A549 treated with Mapracorat at 1 μM for 4 hours (cell line): ENCODE measurements around the gene ANO8. TPM values are rescaled to one million over a fixed set of nuclear protein-coding genes. Genes with fewer than 3 reads are reported as not detected.

Experiments
- total RNA-seq: library from RNA; stranded (reverse); fragments of 200-300 nt; extraction: Qiagen RNA extraction; gene quantifications from 5 replicates; pipeline ENCODE4 v1.2.3, GENCODE V29; 2022

Gene ANO8, protein sequence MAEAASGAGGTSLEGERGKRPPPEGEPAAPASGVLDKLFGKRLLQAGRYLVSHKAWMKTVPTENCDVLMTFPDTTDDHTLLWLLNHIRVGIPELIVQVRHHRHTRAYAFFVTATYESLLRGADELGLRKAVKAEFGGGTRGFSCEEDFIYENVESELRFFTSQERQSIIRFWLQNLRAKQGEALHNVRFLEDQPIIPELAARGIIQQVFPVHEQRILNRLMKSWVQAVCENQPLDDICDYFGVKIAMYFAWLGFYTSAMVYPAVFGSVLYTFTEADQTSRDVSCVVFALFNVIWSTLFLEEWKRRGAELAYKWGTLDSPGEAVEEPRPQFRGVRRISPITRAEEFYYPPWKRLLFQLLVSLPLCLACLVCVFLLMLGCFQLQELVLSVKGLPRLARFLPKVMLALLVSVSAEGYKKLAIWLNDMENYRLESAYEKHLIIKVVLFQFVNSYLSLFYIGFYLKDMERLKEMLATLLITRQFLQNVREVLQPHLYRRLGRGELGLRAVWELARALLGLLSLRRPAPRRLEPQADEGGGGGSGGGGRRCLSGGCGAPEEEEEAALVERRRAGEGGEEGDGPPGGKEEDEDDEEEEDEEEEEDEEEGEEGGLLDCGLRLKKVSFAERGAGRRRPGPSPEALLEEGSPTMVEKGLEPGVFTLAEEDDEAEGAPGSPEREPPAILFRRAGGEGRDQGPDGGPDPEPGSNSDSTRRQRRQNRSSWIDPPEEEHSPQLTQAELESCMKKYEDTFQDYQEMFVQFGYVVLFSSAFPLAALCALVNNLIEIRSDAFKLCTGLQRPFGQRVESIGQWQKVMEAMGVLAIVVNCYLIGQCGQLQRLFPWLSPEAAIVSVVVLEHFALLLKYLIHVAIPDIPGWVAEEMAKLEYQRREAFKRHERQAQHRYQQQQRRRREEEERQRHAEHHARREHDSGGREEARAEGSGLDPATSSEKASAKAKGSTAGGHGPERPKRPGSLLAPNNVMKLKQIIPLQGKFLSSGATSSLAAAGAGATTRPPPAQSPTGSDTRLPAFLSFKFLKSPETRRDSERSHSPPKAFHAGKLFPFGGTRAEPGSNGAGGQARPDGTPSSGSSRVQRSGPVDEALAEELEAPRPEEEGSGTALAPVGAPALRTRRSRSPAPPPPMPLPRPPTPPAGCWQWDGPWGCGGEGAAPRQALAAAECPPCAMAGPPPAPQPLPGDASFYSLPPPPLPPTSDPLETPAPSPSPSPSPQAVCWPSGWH
- 1.9 to 4.1 TPM (median 3.4 TPM) in 5 replicates for total RNA-seq

DNA sequence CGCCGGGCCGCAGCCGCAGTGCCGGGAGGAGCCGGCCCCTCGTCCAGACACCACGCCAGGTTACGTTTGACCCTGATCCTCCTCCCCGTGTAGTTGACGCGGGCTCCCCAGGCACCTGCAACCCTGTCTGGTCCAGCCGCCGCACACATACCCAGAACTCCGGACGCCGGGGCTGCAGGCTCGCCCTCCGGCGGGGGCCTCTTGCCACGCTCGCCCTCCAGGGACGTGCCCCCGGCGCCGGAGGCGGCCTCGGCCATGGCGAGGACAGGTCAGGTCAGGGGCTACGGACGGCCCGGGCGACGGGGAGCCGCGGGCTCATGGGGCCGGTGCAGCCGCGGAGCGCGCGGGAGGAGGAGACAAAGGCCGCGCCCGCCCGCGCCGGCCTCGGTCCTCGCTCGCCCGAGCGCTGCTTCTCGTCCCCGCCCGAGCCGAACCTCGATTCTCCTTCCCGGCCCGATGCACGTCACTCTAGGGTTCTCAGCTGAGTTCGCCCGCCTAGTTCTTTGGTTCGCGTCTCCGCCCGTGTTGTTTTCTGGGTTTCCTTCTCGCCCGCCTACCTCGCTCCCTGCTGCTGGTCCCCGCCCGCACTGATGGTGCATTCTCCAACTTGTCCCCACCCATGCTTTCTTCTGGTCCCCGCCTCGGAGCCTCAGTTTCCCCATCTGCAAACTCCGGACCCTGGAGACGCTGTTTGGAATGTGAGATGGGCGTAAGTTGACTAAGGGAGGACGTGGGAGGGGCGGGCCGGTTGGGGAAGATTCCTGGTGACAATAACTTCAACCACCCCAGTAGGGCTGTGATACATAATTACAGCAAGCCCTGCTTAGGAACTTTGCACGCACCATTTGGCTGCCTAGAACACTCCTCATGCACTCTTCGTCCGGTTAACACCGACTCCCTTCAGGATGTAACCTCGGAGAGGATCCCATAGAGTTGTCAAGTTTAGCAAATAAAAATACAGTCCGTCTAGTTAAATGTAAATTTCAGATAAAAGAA, at the start of gene ANO8:
TSS of gene ANO8 (minus strand) at position 442 of the 996 bp plus-strand sequence. CDS start at position 257, 185 bp downstream.

DNA sequence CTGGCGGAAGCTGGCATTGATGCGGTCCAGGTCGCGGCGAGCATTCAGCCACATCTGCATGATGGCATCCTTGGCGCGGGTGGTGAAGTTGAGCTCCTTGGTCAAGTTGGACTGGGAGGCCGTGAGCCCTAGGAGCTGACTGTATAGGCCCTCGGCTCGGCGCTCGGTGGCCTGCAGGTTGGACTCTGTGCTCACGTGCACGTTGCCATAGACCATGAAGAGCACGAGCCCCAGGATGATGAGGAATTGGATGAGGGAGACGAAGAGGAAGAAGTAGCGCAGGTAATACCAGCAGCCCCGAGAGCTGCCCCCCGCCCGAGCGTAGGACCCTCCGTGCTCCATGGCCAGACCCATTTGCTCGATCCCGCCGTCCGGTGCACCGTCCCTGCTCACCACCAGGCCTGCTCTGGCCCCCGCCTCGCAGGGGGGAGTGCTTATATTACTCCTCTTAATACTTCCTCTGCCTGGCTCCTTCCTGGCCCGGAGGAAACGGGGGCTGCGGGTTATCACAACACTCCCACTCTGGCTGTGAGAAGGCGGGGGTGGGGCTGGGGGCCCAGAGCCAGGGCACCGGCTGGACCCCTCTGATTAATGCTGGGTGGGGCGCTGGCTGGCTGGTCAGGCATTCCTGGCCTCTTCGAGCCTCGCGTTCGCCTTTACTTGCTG, 42.4 kb upstream of the ANO8 start, which contains the start of gene PLVAP:
TSS of gene PLVAP (minus strand) at position 408 of the 666 bp plus-strand sequence. CDS start at position 354, 54 bp downstream.

DNA sequence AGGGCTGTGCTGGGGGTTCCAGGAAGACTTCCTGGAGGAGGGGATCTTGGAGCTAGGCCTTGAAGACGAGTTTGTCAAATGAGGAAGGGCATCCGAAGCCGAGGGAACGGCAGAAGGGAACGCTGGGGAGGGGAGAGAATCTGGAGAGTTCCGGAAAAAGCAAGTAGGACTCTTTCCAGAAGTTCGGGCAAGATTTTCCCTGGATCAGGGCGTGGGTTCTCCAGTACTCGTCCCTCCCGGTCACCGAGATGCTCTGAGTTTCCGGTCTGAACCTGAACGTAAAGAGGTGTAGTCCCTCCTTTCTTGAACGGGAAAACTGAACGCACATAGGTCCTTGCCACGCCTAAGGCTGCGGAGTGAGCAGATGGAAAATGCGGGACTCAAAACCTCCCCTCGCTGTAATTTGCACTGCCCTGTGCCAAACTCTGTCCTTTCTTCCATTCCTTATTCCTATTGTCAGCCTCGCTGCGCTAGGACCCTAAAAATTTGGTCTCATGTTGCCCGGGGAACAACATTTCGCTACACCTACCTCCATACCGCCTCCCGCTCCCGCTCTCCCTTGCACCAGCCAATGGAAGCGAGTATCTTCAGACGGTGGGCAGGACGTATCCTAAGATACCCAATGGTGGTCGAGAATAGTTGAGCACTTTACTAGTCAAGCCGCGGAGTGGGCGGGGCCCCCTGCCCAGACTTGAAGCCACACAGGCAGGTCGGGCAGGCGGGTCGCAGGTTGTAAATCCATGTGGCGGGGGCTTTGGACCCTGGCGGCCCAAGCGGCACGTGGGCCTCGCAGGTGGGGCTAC, 2.4 kb upstream of the ANO8 start, which contains the start of gene GTPBP3:
TSS of gene GTPBP3 (plus strand) at position 682 of the 803 bp plus-strand sequence. CDS start at position 741, 59 bp downstream.

DNA sequence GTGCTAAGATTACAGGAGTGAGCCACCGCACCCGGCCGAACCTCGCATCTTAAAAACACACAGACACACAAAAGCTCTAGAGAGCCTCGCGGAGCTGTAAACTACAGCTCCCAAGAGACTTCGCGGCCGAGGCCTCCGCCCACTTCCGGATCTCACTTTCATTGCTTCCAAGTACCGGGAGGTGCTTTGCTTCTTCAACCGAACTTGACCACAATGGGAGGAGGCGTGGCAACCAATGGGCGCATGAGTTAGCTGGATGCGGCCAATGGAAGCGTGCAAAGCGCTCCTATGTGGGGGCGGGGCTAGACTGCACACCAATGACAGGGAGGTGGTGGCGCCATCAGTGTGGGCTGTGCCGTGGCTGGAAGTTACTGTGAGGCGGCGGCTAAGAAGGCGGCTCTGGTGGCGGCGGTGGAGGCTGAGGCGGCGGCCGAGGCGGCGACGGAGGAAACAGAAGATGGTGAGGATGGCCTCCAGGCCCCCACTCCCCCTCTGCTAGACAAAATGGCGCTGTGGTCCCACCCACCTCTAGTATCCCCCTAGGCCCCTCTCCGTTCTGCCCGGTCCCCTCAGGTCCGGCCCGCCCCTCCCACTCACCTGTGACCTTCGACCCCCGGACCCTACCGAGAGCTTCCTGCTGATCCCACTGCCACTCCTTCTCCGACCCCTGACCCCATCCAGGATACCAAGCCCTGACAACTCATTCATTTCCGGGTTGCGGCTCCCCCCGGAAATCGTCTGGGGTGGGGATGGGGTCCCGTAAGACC, 25.3 kb downstream of the ANO8 start, which contains the start of gene DDA1:
TSS of gene DDA1 (plus strand) at position 366 of the 767 bp plus-strand sequence. CDS start at position 458, 92 bp downstream.

DNA sequence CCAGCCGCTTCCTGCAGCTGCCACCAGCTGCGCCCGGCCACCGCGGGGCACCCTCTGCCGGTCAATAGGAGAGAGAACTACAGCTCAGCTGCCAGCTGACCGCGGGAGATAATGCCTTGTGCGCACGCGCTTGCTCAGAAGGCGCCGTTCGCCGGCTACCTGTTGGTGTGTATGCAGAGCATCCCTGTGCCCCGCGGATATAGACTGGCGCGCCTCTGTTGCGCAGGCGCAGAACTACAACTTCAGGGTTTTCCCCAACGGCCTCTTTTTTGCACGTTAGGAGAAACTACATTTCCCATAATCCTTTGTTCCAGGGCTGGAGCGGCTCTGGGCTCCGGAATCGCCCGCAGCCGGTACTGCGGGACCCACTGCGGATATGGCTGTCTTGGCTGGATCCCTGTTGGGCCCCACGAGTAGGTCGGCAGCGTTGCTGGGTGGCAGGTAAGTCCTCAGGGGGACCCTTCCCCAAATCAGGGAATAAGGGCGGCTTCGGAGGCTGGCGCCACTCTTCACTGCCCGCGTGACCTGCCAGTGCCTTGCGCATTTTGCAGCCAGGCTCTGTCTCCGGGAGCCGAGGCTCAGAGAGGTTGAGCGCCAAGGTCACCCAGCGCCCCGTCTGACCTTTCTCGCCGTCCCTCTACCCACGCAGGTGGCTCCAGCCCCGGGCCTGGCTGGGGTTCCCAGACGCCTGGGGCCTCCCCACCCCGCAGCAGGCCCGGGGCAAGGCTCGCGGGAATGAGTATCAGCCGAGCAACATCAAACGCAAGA, 29.0 kb downstream of the ANO8 start, which contains the start of gene MRPL34:
TSS of gene MRPL34 (plus strand) at position 356 of the 768 bp plus-strand sequence. CDS start at position 377, 21 bp downstream.

DNA sequence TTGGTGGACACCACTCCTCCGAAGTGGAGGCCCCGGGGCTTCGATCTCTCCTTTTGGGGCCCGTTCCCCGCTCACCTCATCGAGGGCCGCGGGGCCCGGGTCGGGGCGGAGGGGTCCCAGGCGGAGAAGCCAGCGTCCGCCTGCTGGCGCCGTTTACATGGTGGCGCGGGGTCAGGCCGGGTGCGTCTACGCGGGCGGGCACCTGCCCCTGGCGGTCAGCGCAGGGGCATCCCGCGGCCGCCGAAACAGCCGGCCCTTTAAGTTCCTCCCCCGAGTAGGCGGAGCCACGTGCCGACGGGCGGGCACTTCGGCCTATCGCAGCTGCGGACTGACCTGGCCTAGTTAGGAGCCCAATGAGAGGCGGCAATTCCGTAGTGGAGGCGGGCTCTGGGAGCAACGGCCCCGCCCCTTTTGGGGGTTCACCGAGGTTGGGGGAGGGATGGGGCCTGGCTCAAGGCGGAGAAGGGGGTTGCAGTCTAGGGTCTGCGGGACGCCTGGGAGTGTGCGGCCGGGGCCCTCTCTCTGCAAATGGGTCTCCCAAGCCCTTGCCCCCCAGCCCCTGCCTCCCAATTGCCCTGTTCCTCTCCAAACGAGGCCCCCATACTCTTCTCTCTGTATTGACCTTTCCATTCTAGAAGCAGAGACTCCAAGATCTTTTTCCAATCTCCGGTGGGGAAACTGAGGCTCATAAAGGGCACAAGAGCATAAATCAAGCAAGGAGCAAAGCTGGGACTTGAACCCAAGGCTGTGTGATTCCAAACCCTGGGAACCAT, 31.3 kb downstream of the ANO8 start, which contains the start of gene ABHD8:
TSS of gene ABHD8 (minus strand) at position 259 of the 773 bp plus-strand sequence. CDS start 1,809 bp downstream, outside the sequence.

DNA sequence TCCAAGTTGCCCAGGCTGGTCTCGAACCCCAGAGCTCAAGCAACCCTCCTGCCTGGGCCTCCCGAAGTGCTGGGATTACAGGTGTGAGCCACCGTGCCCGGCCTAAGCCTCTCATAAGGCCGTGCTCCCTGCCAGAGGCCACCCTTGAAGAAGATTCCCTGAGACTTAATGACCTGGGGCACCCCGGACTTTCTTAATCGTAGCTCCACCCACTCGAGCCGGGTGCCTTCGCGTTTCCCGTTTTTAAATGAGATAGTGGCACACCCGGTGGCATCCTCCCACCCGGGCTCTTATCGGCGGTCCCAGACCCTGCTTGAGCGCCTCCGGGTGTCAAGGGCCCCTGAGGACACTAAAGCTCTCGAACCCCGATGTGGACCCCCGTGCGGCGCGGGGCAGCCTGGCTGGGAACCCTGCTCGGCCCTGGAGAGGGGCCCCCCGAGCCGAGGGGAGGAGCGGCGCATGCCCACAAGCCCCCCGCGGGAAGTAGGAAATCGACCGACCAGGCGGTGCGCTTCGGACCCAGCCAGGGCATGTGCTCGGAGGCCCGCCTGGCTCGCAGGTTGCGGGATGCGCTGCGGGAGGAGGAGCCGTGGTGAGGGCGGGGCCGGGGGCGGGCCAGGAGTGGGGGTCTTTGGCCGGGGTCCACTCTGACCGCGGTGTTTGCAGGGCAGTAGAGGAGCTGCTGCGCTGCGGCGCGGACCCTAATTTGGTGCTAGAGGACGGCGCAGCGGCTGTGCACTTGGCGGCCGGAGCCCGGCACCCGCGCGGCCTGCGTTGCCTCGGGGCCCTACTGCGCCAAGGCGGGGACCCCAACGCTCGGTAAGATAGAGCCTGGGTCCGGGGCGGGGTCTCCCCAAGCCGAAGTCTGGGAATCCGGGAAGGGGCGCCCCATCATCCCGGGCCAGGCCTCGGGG, 53.0 kb downstream of the ANO8 start, which contains the start of gene ANKLE1:
TSS of gene ANKLE1 (plus strand) at position 511 of the 914 bp plus-strand sequence. CDS start at position 531, 20 bp downstream.

Other genes starting within 250 kb of the ANO8 start
- gene USE1, start 119.5 kb downstream of the ANO8 start, total RNA-seq, result 13.8 to 16.3 TPM (median 14.9 TPM) in 5 replicates
- 10.3 to 12.6 TPM (median 12.1 TPM) in 5 replicates for gene OCEL1, start 108.6 kb downstream of the ANO8 start, total RNA-seq
- 27.2 to 64.7 TPM (median 62.9 TPM) in 5 replicates for gene NR2F6, start 88.9 kb downstream of the ANO8 start, total RNA-seq
- gene USHBP1, start 70.1 kb downstream of the ANO8 start, total RNA-seq, result not detected in 5 replicates
- 59.1 to 64.3 TPM (median 61.0 TPM) in 5 replicates for gene BABAM1, start 67.4 kb downstream of the ANO8 start, total RNA-seq
- gene ANKLE1, start 53.0 kb downstream of the ANO8 start, total RNA-seq, result 0.22 to 0.56 TPM (median 0.35 TPM) in 5 replicates
- 1.9 to 3.5 TPM (median 2.8 TPM) in 5 replicates for gene ABHD8, start 31.4 kb downstream of the ANO8 start, total RNA-seq
- gene MRPL34, start 29.0 kb downstream of the ANO8 start, total RNA-seq, result 56.1 to 87.4 TPM (median 83.9 TPM) in 5 replicates
- gene DDA1, start 25.3 kb downstream of the ANO8 start, total RNA-seq, result 49.5 to 59.2 TPM (median 55.7 TPM) in 5 replicates
- gene GTPBP3, start 2.7 kb upstream of the ANO8 start, total RNA-seq, result 14.4 to 22.1 TPM (median 20.2 TPM) in 5 replicates
- gene PLVAP, start 42.5 kb upstream of the ANO8 start, total RNA-seq, result not detected in 5 replicates
- not detected in 5 replicates for gene CCDC194, start 59.3 kb upstream of the ANO8 start, total RNA-seq
- gene BST2, start 70.8 kb upstream of the ANO8 start, total RNA-seq, result 0.13 to 0.24 TPM in 2 of 5 replicates, not detected in the others
- 27.7 to 42.0 TPM (median 41.3 TPM) in 5 replicates for gene MVB12A, start 85.2 kb upstream of the ANO8 start, total RNA-seq
- 0.32 to 0.85 TPM (median 0.83 TPM) in 5 replicates for gene TMEM221, start 113.8 kb upstream of the ANO8 start, total RNA-seq
- not detected in 5 replicates for gene NXNL1, start 126.1 kb upstream of the ANO8 start, total RNA-seq
- gene SLC27A1, start 135.7 kb upstream of the ANO8 start, total RNA-seq, result 2.5 to 3.0 TPM (median 2.5 TPM) in 5 replicates
- 46.6 to 76.0 TPM (median 72.5 TPM) in 5 replicates for gene PGLS, start 176.8 kb upstream of the ANO8 start, total RNA-seq
- 55.3 to 75.3 TPM (median 70.2 TPM) in 5 replicates for gene COLGALT1, start 220.8 kb upstream of the ANO8 start, total RNA-seq